PC-3 (cell line): ENCODE measurements around the gene ETS1. TPM values are rescaled to one million over a fixed set of nuclear protein-coding genes. Genes with fewer than 3 reads are reported as not detected.

ENCODE experiments used
- ATAC-seq: fragments of 200-7000 bp; cut with Tn5 transposase; 2 replicates; pipeline ENCODE4 v1.9.1; 2020; ENCODE audit warnings: mild to moderate bottlenecking, moderate library complexity
- BruUV-seq: library from RNA; stranded (reverse); fragments of 400-500 nt; replicated peaks from 2 replicates; lab custom pipeline; 2021; lab: Mats Ljungman, UMichigan
- CTCF ChIA-PET: fragments of 300-600 bp; sonication (Branson Sonifier 250); formaldehyde crosslinking; loops from one replicate; lab custom pipeline; 2022; ENCODE audit warnings: antibody characterized with exemption; lab: Charles Lee
- POLR2A ChIA-PET: fragments of 300-600 bp; sonication (Branson Sonifier 250); formaldehyde crosslinking; loops from one replicate; lab custom pipeline; 2022; ENCODE audit warnings: antibody characterized with exemption; ENCODE audit not compliant: unreplicated experiment; lab: Charles Lee
- DNase-seq: peaks from one replicate; pipeline ENCODE4 v3.0.0-alpha.2; 2015
- H2AFZ ChIP-seq: fragments of 300-600 bp; sonication (generic); 2 replicates; pipeline ENCODE4 v1.6.0; 2016; ENCODE audit warnings: antibody characterized with exemption, low read length
- H3F3A ChIP-seq: fragments of 300-600 bp; sonication (generic); one replicate; pipeline ENCODE4 v1.6.0; 2017; ENCODE audit warnings: antibody characterized with exemption, low read length, control low read depth, mild to moderate bottlenecking; ENCODE audit not compliant: unreplicated experiment
- H3K27ac ChIP-seq: fragments of 300-600 bp; sonication (generic); 2 replicates; pipeline ENCODE4 v1.5.1; 2016; ENCODE audit warnings: mild to moderate bottlenecking, low read length
- H3K27me3 ChIP-seq: fragments of 300-600 bp; sonication (generic); 2 replicates; pipeline ENCODE4 v1.6.1; 2016; ENCODE audit warnings: low read length, mixed read lengths
- H3K36me3 ChIP-seq: fragments of 300-600 bp; sonication (generic); 2 replicates; pipeline ENCODE4 v1.6.1; 2016; ENCODE audit warnings: low read depth, mixed run types, low read length, mixed read lengths
- H3K4me1 ChIP-seq: fragments of 300-600 bp; sonication (generic); 2 replicates; pipeline ENCODE4 v1.5.1; 2016; ENCODE audit warnings: low read length; ENCODE audit not compliant: insufficient read depth
- H3K4me2 ChIP-seq: fragments of 300-600 bp; sonication (generic); 2 replicates; pipeline ENCODE4 v1.6.0; 2016; ENCODE audit warnings: low read length
- H3K4me3 ChIP-seq: fragments of 300-600 bp; sonication (generic); 2 replicates; pipeline ENCODE4 v1.5.1; 2016; ENCODE audit warnings: mild to moderate bottlenecking, low read length, mixed read lengths
- H3K79me2 ChIP-seq: fragments of 300-600 bp; sonication (generic); 2 replicates; pipeline ENCODE4 v1.6.1; 2017; ENCODE audit warnings: low read length, mixed read lengths
- H3K9ac ChIP-seq: fragments of 300-600 bp; sonication (generic); 2 replicates; pipeline ENCODE4 v1.6.0; 2016; ENCODE audit warnings: mild to moderate bottlenecking, low read length
- H3K9me2 ChIP-seq: fragments of 300-600 bp; sonication (generic); replicated peaks from 2 replicates; pipeline ENCODE4 v1.6.1; 2016; ENCODE audit warnings: mixed run types, low read length, mixed read lengths
- H3K9me3 ChIP-seq: fragments of 300-600 bp; sonication (generic); 2 replicates; pipeline ENCODE4 v1.6.1; 2016; ENCODE audit warnings: low read length, mixed read lengths
- H4K20me1 ChIP-seq: fragments of 300-600 bp; sonication (generic); 2 replicates; pipeline ENCODE4 v1.6.1; 2016; ENCODE audit warnings: low read length, mixed read lengths
- EZH2 ChIP-seq: fragments of 300-600 bp; sonication (generic); IDR thresholded peaks from one replicate; pipeline ENCODE4 v1.6.1; 2017; ENCODE audit warnings: antibody characterized with exemption, mild to moderate bottlenecking, low read length; ENCODE audit not compliant: unreplicated experiment
- EZH2phosphoT487 ChIP-seq: fragments of 300-600 bp; sonication (generic); IDR thresholded peaks from 2 replicates; pipeline ENCODE4 v1.6.1; 2018; ENCODE audit warnings: mild to moderate bottlenecking, antibody characterized with exemption, low read length, borderline replicate concordance
- intact Hi-C: fragments of 100-400 bp; cut with micrococcal nuclease; formaldehyde crosslinking; loops from 2 replicates; pipeline ENCODE4 v1.9.0; 2023
- total RNA-seq: library from RNA; depleted of rRNA; stranded (reverse); fragments of >200 nt; gene quantifications from 2 replicates; pipeline ENCODE4 v1.2.3, GENCODE V29; 2014
- TF ChIP-seq, protein P1 (sequence below): fragments of 300-600 bp; sonication (generic); conservative IDR thresholded peaks from 2 replicates; pipeline ENCODE4 v1.5.1; 2017; ENCODE audit warnings: antibody characterized with exemption, low read depth, mild to moderate bottlenecking, low read length

The ETS1 gene
- total RNA-seq, 1 experiment from 2014 or later, result 52.0 TPM

DNA sequence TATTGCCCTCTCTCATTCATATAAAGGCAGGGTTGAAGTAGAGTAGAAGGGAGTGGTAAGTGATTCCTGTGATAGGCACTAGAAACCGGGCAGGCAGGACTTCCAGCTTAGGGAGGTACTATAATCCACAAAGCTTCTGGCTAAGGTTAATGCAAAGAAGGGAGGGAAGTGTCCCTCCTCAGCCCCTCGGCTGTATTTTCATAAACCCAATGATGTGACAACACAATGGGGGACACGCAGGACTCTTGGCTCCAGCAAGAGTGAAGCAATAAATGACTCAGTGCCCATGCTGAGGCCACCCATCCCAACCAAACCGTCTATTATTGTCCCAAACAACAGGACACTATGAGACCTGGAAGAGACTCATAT, 90.7 kb downstream of the ETS1 start:
- no peaks in the 10 kb centered on the region for H3K9me2 ChIP-seq
- H4K20me1 ChIP-seq, result no peaks in the 10 kb centered on the region
- peaks cover 97% of the 10 kb centered on the region for H3K4me1 ChIP-seq
- intact Hi-C loops, result loop anchor here (1.0 to 10.0 kb wide), 4 partner anchors 11 to 289 kb away; no protein-coding TSS in a partner anchor
- ChIA-PET CTCF (interaction anchor here (0.6 kb wide), 2 partner anchors 135 to 173 kb away, joined by 3 read pairs; no protein-coding TSS in a partner anchor), POLR2A (interaction anchor here (0.6 to 1.0 kb wide), 3 partner anchors 11 to 297 kb away, joined by 3 to 4 read pairs (median 3); no protein-coding TSS in a partner anchor)
- no peak overlapping the region for H2AFZ ChIP-seq
- peak overlapping the region; percentile 90 for H3K4me2 ChIP-seq
- no peaks in the 10 kb centered on the region for H3K27me3 ChIP-seq
- peak overlapping the region; percentile 76 for H3K9ac ChIP-seq
- no peaks in the 10 kb centered on the region for H3K9me3 ChIP-seq
- H3K79me2 ChIP-seq, result peaks cover 90% of the 10 kb centered on the region
- peak overlapping the region; percentile 62 for H3K4me3 ChIP-seq
- TF ChIP-seq EZH2phosphoT487, result no peak
- TF ChIP-seq, protein P1, sequence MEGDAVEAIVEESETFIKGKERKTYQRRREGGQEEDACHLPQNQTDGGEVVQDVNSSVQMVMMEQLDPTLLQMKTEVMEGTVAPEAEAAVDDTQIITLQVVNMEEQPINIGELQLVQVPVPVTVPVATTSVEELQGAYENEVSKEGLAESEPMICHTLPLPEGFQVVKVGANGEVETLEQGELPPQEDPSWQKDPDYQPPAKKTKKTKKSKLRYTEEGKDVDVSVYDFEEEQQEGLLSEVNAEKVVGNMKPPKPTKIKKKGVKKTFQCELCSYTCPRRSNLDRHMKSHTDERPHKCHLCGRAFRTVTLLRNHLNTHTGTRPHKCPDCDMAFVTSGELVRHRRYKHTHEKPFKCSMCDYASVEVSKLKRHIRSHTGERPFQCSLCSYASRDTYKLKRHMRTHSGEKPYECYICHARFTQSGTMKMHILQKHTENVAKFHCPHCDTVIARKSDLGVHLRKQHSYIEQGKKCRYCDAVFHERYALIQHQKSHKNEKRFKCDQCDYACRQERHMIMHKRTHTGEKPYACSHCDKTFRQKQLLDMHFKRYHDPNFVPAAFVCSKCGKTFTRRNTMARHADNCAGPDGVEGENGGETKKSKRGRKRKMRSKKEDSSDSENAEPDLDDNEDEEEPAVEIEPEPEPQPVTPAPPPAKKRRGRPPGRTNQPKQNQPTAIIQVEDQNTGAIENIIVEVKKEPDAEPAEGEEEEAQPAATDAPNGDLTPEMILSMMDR, result no peak
- no peak for TF ChIP-seq EZH2
- peaks cover 37% of the 10 kb centered on the region for H3F3A ChIP-seq
- ATAC-seq, result peak; percentile 39
- H3K36me3 ChIP-seq, result peaks cover 11% of the 10 kb centered on the region
- H3K27ac ChIP-seq, result peak overlapping the region; percentile 91
- BruUV-seq, result TSS peak; percentile 24
- DNase-seq, result peak; percentile 88

DNA sequence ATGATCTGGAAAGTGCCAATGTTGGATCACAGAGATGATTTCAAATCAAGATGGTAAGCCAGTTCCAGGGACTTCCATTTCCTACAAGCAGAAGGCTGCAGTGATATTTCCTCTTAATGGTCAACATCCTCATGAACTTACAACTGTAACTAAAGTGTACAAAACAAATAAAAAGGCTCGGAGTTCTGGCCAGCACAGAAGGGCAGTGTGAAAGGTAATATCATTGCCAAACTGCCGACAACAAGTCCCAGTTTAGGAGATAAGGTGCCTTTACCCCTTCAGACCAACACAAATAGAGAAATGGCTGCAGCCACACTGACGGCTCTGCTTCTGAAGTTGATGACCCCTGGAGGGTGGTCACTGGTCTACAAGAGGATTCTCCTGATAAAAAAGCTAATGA, 91.1 kb downstream of the ETS1 start:
- peaks cover 37% of the 10 kb centered on the region for H3F3A ChIP-seq
- H3K4me3 ChIP-seq, result peak overlapping the region; percentile 62
- POLR2A ChIA-PET, result no interaction called here
- peak overlapping the region; percentile 91 for H3K27ac ChIP-seq
- BruUV-seq, result no TSS peak
- ATAC-seq (no peak), DNase-seq (no peak)
- peak overlapping the region; percentile 90 for H3K4me2 ChIP-seq
- H3K36me3 ChIP-seq, result peaks cover 10% of the 10 kb centered on the region
- H3K9me2 ChIP-seq, result no peaks in the 10 kb centered on the region
- H3K27me3 ChIP-seq, result no peaks in the 10 kb centered on the region
- TF ChIP-seq EZH2 (no peak), EZH2phosphoT487 (no peak)
- TF ChIP-seq, protein P1, result no peak
- H3K9ac ChIP-seq, result peak overlapping the region; percentile 76
- CTCF ChIA-PET, result no interaction called here
- H2AFZ ChIP-seq, result no peak overlapping the region
- intact Hi-C loops, result loop anchor here (10.0 kb wide), 1 partner anchor 161 kb away; no protein-coding TSS in a partner anchor
- H3K79me2 ChIP-seq, result peaks cover 90% of the 10 kb centered on the region
- H4K20me1 ChIP-seq, result no peaks in the 10 kb centered on the region
- H3K4me1 ChIP-seq, result peaks cover 97% of the 10 kb centered on the region
- no peaks in the 10 kb centered on the region for H3K9me3 ChIP-seq
